GM21619 (cell line): ENCODE results near the gene C10orf53.

Experiments
- ATAC-seq: cut with Tn5 transposase; IDR thresholded peaks from one replicate; pipeline ENCODE4 v1.9.1; 2021; ENCODE audit not compliant: unreplicated experiment

C10orf53 gene

DNA sequence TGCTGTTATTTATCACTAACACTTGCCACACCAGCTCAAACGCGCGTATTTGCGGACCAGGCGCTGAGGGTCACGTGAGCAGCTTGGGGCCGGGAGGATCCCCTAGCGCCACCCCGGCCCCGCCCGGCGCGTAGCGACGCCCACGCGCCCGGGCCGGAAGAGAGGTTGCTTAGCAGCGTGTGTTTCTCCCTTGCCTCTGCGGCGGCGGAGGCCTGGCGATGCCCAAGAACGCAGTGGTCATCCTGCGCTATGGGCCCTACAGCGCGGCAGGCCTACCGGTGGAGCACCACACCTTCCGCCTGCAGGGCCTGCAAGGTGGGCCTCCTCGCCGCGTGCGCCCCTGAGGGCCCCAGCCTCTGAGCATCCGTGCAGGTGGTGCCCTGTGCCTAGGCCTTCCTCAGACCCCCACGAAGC lies at the start of gene C10orf53:
Gene C10orf53 (plus strand): TSS at position 172 of the 414 bp plus-strand sequence. CDS start 47 bp downstream, at position 219.
- ATAC-seq, result no peak

- ATAC-seq, result no peak
These were observed 47.5 kb upstream of the C10orf53 start for GRCh38 chr10:49631975-49632374.

DNA sequence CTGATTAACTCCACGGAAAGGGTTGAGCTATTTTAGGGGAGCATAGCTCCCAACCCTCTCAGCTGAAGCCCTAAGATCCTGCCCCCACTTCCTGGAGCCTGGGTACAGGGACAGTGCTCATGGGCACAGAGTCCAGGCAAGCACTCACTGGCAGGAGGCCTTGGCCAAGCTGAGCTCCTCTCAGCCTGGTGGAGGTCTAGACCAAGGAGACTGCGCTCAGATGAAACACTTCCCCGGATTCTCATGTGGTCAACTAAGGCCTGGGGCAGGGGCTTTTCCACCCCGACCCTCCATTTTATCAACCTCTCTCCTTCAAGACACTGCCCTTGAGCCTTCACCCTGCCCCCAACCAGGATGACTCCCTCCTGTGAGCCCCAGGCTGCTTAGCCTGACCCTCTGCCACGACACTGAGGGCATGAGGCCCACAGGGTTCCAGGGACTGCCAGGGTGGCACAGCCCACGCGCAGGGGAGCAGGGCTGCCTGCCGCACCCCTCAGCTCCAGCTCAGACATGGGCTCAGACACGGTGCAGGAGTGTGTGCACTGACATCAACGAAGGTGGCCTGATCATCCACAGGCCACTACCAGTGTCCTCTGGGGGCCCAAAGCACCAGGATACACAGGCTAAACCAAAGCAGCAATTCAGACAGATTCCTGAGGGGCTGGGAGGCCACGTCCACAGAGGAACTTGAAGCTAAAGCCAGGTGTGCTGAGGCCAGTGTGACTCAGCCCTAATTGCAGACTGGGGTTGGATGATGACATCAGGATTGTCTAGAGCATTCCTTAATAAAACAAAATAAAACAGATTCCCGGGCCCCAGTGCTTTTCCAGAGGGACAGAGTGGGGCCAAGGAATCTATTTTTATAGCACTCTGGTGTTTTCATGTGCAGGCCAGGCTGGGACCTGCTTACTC lies 46.8 kb upstream of the C10orf53 start:
- no peak for ATAC-seq

DNA sequence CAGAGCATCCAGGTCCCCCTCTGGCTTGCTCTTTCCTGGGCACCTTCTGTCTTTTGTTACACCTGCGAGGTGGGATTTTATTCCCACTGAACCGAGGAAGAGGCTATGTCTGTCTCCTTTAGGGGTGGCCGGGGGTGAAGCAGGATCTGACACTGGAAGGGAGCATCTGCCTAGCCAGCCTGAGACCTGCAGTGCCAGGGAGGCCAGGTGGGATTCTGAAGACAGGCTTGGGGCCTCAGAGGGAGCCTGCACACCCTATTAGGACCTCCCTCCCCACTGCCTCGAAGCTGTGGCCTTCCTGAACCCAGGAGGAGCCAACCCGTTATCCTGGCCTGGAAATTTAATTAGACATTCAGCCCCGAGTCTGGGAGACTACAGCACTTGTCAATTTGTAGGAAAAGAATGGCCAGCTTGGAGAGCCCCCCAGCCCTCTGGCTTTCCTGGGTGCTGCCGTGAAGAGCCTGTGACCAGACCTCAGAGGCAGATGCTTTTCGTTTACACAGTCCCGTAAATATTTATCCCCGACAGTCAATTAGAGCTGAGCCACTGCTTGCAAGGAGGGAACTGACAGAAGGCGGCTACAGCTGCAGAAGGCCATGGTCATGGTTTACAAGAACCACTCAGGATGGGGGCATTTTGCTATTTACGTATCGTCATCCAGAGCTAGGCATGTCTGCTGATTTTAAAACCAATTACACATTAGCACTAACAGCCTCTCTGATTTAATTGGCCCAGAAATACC lies 46.0 kb upstream of the C10orf53 start:
- no peak for ATAC-seq

- ATAC-seq, result no peak
These were observed 45.3 kb upstream of the C10orf53 start for GRCh38 chr10:49634069-49634660.

DNA sequence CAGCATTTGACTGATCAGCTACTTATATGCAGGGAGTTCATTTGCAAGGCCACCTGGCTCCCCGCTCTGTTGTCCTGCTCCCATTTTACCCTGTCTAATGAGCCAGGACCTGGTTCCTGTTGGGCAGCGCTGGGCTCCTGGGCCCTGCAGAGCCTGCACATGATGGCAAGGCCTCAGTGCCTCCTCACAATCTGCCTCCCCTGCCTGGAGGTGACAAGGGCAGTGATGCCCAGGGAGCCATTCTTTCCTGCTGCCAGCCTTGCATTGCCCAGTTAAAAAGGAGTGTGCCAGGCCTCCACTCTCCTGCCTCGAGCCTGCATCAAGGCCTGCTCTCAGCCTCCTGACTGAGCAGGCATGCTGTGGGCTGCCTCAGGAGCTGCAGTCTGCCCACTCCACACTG lies 37.1 kb upstream of the C10orf53 start:
- no peak for ATAC-seq

DNA sequence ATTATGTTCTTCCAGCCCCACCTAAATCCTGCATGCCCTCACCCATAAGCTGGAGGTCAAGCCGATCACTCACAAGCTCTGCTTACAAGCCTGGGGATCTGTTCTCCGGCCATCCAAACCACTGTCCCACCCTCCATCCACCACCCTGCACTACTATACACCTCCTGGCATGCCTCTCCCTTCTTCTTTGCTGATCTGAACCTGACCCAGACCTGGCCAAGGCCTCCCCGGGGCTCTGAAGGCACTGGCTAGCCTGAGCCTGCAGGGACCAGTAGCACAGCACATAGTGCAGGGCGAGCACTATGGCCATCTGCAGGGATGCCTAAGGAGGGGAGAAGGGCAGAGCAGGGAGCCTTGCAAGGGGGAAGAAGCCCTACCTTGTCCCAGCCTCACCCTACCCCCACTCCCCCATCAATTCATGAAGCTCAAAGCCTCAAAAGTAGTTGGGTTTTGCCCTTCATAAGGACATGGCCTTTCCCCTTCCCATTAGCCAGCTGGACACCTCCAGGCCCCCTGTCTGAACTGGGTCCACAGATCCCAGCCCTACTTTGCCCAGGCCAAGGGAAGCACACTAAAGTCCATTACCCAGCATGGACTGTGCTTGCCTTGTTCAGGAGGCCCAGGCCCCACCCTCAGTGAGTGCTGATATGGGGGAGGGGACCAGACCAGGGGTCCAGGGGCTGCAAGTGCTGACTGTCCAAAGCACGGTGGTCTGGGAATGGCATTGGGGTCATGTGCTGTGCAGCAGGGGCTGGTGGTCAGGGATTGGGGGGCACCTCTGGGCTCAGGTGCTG lies 36.0 kb upstream of the C10orf53 start:
- ATAC-seq, result no peak

DNA sequence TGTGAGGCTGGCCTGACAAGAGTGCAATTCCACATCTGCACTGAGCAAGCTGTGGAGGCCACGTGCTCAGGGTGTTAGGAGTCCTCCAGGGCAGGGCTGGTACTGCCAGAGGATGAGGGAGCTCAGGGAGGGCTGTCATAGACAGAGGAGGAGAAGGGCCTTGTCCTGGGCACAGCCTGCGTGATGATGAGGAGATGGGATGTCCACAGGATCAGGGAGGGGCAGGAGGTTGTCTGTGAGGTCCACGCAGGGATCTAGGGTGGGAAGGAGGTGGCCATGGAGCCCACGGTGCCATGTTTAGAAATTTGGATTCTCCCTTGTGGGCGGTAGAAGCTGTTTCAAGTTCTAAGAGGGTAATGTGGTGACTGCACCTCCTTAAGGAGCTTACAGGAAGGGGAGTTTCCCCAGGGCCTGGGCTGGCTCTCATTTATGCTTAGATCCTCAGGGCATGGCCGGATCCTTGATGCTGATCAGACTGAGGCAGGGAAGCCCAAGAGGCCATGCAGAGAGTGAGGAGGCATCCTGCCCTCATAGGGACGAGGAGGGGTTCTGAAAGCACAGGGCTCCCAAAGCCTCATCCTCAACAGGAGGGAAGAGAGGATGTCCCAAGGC lies 35.3 kb upstream of the C10orf53 start:
- no peak for ATAC-seq

DNA sequence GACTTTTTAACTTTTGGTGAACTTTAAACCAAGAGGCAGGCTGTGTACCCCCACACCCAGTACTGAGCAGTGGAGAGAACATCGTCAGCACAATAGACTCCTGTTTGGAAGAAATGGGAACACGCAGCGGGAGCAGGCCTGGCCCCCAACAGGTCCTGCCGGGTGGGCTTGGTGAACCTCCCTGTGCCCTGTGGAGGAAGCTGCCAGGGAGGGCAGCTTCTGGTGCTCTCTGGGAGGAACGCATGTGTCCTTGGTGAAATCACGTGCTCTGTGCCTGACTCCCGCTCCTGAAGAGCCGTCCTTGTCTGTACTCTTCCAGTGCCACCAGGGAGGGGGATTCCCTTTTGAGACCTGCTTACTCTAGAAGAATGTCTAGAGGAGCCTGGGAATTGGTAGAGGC lies 34.0 kb upstream of the C10orf53 start:
- ATAC-seq, result no peak

GRCh38 chr10:49645871-49646870 lies 33.3 kb upstream of the C10orf53 start:
- ATAC-seq, result no peak

GRCh38 chr10:49647554-49647953 lies 31.9 kb upstream of the C10orf53 start:
- ATAC-seq, result no peak

DNA sequence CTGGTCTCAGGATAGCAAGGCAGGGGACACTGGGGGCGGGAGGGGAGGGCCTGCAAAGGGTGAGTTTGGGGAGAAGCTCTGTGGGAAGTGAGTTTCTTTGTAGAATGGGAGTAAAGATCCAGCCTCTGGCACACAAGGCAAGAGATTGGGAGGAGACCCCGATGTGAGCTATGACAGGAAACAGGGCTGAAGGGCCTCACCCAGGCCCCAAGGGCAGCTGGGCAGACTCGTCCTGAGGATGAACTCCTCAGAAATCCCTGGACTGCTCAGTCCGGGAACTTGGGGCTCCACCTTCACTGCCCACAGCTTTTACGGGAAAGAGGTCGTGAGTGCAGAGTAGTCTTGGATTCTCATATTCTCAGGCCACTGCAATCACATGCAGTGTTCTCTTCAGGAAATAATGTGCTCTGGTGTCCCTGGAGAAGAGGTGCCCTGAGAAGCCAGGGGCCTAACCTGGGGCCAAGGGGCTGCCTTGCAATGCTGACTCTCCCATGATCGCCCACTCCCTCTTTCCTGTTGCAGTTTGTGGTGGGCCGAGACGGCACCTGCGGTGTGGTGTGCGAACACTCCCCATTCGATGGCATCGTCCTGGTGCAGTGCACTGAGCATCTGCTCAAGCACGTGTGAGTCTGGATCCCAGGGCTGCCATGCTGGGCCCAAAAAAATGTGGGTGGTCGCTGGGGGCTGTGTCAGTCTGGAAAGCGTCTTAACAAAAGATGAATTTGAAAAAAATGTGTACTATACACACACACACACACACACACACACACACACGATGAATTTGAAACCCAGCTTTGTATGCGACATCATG lies 31.3 kb upstream of the C10orf53 start:
- ATAC-seq, result no peak

- ATAC-seq, result no peak
These were observed 30.2 kb upstream of the C10orf53 start for GRCh38 chr10:49649294-49649693.

DNA sequence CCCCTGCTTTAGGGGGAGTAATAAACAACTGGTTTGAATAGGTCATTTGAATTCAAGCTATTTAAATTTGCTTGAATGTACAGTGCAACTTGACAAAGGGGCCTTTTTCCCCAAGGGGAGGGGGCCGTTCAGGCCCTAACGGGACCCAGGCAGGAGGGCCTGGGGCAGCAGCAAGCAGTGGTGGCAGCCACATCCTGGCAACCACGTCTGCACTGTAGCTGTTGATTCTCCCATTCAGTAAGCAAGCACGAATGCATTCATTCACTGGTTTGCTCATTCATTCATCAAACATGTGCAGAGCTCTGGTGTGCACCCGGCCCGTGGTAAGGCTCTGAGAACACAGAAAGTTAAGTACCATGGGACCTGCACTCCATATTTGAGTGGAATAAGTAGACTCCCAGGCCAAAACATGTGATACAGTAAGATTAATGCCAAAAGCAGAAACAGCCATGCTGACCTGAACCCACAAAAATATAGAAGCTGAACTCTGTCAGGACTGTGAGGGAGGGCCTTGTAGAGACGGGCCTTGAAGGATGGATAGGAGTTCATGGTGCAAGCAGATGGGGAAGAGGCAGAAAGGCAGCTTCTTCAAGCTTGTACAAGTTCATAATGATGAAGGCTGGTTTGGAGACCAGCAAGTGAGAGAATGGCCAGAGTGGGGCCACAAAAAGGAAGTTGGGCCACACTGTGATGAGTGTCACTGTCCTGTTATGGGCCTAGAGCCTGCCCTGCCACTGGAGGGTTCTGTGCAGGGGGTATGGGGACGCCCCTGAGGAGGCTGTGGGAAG lies 29.3 kb upstream of the C10orf53 start:
- ATAC-seq, result no peak

GRCh38 chr10:49650724-49651034 lies 28.8 kb upstream of the C10orf53 start:
- ATAC-seq, result no peak

- ATAC-seq, result no peak
These were observed 28.2 kb upstream of the C10orf53 start for GRCh38 chr10:49651039-49651835.

- no peak for ATAC-seq
These were observed 27.5 kb upstream of the C10orf53 start for GRCh38 chr10:49651917-49652316.
